Loucy (cell line): ENCODE data around the gene TBC1D22A.

ENCODE experiments used
- CTCF ChIP-seq: fragments of 200-600 bp; sonication (generic); conservative IDR thresholded peaks from 2 replicates; pipeline ENCODE4 v1.5.1; 2014; ENCODE audit warnings: mild to moderate bottlenecking, antibody characterized with exemption, low read length
- EZH2phosphoT487 ChIP-seq: fragments of 200-600 bp; IDR thresholded peaks from 2 replicates; pipeline ENCODE4 v1.6.1; 2018; ENCODE audit warnings: antibody characterized with exemption, mild to moderate bottlenecking, moderate library complexity, borderline replicate concordance

GRCh38 chr22:46914916-46915894 is 152.8 kb downstream of the TBC1D22A start:
- TF ChIP-seq CTCF (no peak), EZH2phosphoT487 (no peak)
